GM12878 (cell line): Measurements from ENCODE around the gene ZAR1L. TPM values are rescaled to one million over a fixed set of nuclear protein-coding genes. Genes with fewer than 3 reads are reported as not detected.

ENCODE experiments used
- ATAC-seq: fragments of 200-7000 bp; cut with Tn5 transposase; 3 replicates; pipeline ENCODE4 v1.9.1; 2020; ENCODE audit warnings: mild to moderate bottlenecking, moderate library complexity
- BruUV-seq: library from RNA; stranded (reverse); fragments of 400-500 nt; replicated peaks from 2 replicates; lab custom pipeline; 2021; lab: Mats Ljungman, UMichigan
- CTCF ChIA-PET: fragments of 300-600 bp; sonication (Branson Sonifier 250); formaldehyde crosslinking; extraction: SDS; loops from one replicate; lab custom pipeline; 2021; ENCODE audit warnings: inconsistent platforms; lab: Yijun Ruan, JAX
- POLR2A ChIA-PET: fragments of 350-600 bp; formaldehyde crosslinking; extraction: SDS; loops from one replicate; lab custom pipeline; 2021; ENCODE audit warnings: inconsistent platforms; lab: Charles Lee
- RAD21 ChIA-PET: fragments of 300-600 bp; sonication (Branson Sonifier 250); formaldehyde crosslinking; loops from one replicate; lab custom pipeline; 2023; ENCODE audit warnings: antibody characterized with exemption; ENCODE audit not compliant: unreplicated experiment; lab: Charles Lee
- SMC1A ChIA-PET: fragments of 300-600 bp; sonication (Branson Sonifier 250); formaldehyde crosslinking; loops from one replicate; lab custom pipeline; 2023; ENCODE audit not compliant: unreplicated experiment, uncharacterized antibody; lab: Charles Lee
- DNase-seq: peaks from one replicate; pipeline ENCODE4 v3.0.0-alpha.2; 2011; ENCODE audit warnings: low read depth, low spot score
- FAIRE-seq: peaks from 3 replicates; lab custom pipeline; 2011; peaks lifted over from hg19 to GRCh38; lab: Jason Lieb, UNC
- H2AFZ ChIP-seq: 2 replicates; pipeline ENCODE4 v1.6.0; 2011; ENCODE audit warnings: low read depth, low read length, control low read depth; ENCODE audit not compliant: control insufficient read depth
- H3K27ac ChIP-seq: 2 replicates; pipeline ENCODE4 v1.5.1; 2011; ENCODE audit warnings: control low read depth; ENCODE audit not compliant: control insufficient read depth, insufficient read depth
- H3K27me3 ChIP-seq, 2 experiments: replicated peaks in 1 of 2; 2 replicates each; pipeline versions ENCODE4 v1.6.0 to v1.6.1; 2011; ENCODE audit warnings: low read length in 1 of 2; ENCODE audit not compliant: control insufficient read depth in 2 of 2, insufficient read depth in 2 of 2
- H3K36me3 ChIP-seq, 2 experiments: 2 replicates each; pipeline ENCODE4 v1.5.1; 2011; ENCODE audit warnings: low read length in 1 of 2; ENCODE audit not compliant: control insufficient read depth in 2 of 2, insufficient read depth in 2 of 2
- H3K4me1 ChIP-seq: 2 replicates; pipeline ENCODE4 v1.6.1; 2011; ENCODE audit warnings: mild to moderate bottlenecking, low read length, moderate library complexity, mixed read lengths; ENCODE audit not compliant: control insufficient read depth, insufficient read depth
- H3K4me2 ChIP-seq: 2 replicates; pipeline ENCODE4 v1.6.0; 2011; ENCODE audit warnings: control low read depth; ENCODE audit not compliant: control insufficient read depth, insufficient read depth
- H3K4me3 ChIP-seq: fragments of 200-600 bp; sonication (generic); 2 replicates; pipeline ENCODE4 v1.5.1; 2016
- H3K79me2 ChIP-seq: 2 replicates; pipeline ENCODE4 v1.6.0; 2011; ENCODE audit warnings: low read length; ENCODE audit not compliant: control insufficient read depth, insufficient read depth
- H3K9ac ChIP-seq: 2 replicates; pipeline ENCODE4 v1.8.0; 2011; ENCODE audit warnings: low read length, control low read depth, mixed read lengths; ENCODE audit not compliant: control insufficient read depth, insufficient read depth
- H3K9me3 ChIP-seq: replicated peaks from 3 replicates; pipeline ENCODE4 v1.5.1; 2011; ENCODE audit warnings: mild to moderate bottlenecking, low read length; ENCODE audit not compliant: control insufficient read depth, insufficient read depth
- H4K20me1 ChIP-seq: 2 replicates; pipeline ENCODE4 v1.6.0; 2011; ENCODE audit not compliant: control insufficient read depth, insufficient read depth
- BMI1 ChIP-seq: fragments of 450-650 bp; IDR thresholded peaks from 2 replicates; pipeline ENCODE4 v1.6.1; 2016; ENCODE audit warnings: mild to moderate bottlenecking, moderate library complexity, borderline replicate concordance
- PBX3 ChIP-seq: IDR thresholded peaks from 2 replicates; pipeline ENCODE4 v1.6.1; 2011; ENCODE audit warnings: mild to moderate bottlenecking, low read depth, low read length, moderate library complexity; ENCODE audit not compliant: insufficient replicate concordance
- POU2F2 ChIP-seq: IDR thresholded peaks from 3 replicates; pipeline ENCODE4 v1.6.1; 2011; ENCODE audit warnings: low read depth, mild to moderate bottlenecking, low read length, borderline replicate concordance
- RELB ChIP-seq: fragments of 450-650 bp; IDR thresholded peaks from 2 replicates; pipeline ENCODE4 v1.6.1; 2017; ENCODE audit warnings: low read depth, mild to moderate bottlenecking, moderate library complexity
- ZBTB4 ChIP-seq: fragments of 450-650 bp; formaldehyde crosslinking; IDR thresholded peaks from 2 replicates; pipeline ENCODE4 v1.4.0; 2022; ENCODE audit warnings: mild to moderate bottlenecking, moderate library complexity
- ZNF217 ChIP-seq: fragments of 450-650 bp; IDR thresholded peaks from 2 replicates; pipeline ENCODE4 v1.6.1; 2017; ENCODE audit warnings: antibody characterized with exemption, mild to moderate bottlenecking
- ZSCAN29 ChIP-seq: fragments of 450-650 bp; IDR thresholded peaks from 2 replicates; pipeline ENCODE4 v1.6.1; 2017; ENCODE audit warnings: mild to moderate bottlenecking, moderate library complexity
- WGBS: methylation state at CpG from one replicate; pipeline ENCODE4 v1.1.6; 2016; ENCODE audit warnings: low lambda C conversion rate; ENCODE audit not compliant: insufficient replicate concordance, insufficient coverage; ENCODE audit errors: missing lambda C conversion rate; 5-methylcytosine and 5-hydroxymethylcytosine counted together
- in situ Hi-C: fragments of 300-500 bp; cut with MboI; formaldehyde crosslinking; loops from 9 replicates; pipeline ENCODE4 v1.14.3; 2018; ENCODE audit warnings: mixed read lengths
- intact Hi-C: fragments of 100-400 bp; cut with micrococcal nuclease; formaldehyde crosslinking; loops from one replicate; pipeline ENCODE4 v1.14.2; 2022; ENCODE audit not compliant: unreplicated experiment
- polyA plus RNA-seq, 11 experiments: library from polyadenylated mRNA; depleted of rRNA in 4 of 11; unstranded in 6 of 11; stranded (reverse) in 5 of 11; fragments of >200 nt; fragmentation: Nextera tagmentation in 4 of 11; fragmentation: Illumina TruSeq in 1 of 11; extraction: Ambion mirVana in 4 of 11; extraction: Trizol in 1 of 11; gene quantifications; 1 replicate in 1 of 11; 2 replicates in 10 of 11; pipeline versions ENCODE4 v1.2.1 to v1.2.3, GENCODE V29; 2011 to 2016; ENCODE audit warnings: inconsistent platforms in 2 of 11, missing spikeins in 2 of 11, low read depth in 1 of 11
- total RNA-seq, 4 experiments: library from RNA; depleted of rRNA in 3 of 4; stranded (reverse); fragments of >200 nt in 3 of 4; fragmentation: Illumina TruSeq in 1 of 4; extraction: Trizol in 1 of 4; gene quantifications; 2 replicates each; pipeline versions ENCODE4 v1.2.1 to v1.2.3, GENCODE V29; 2013 to 2021

The ZAR1L gene
- total and polyA plus RNA-seq, 10 of the 15 experiments (the other 5 are each of a cell fraction or from before 2014, with no cell fraction given) = 0.05 to 0.34 (median 0.17) TPM; not detected in 6

GRCh38 chr13:32254916-32255723 is 60.0 kb downstream of the ZAR1L start (continued):
- TF ChIP-seq PBX3 (no peak), ZSCAN29 (no peak), POU2F2 (no peak)
- TF ChIP-seq, all 136 proteins: peak for 0

- Histone ChIP-seq H3K4me2 (no peak overlapping the region), H3K79me2 (no peaks in the 10 kb centered on the region), H3K27me3 (no peaks in the 10 kb centered on the region; a peak in 1 of 4 replicates), H3K9me3 (no peaks in the 10 kb centered on the region), H3K4me3 (no peak overlapping the region), H3K27ac (no peak overlapping the region), H2AFZ (no peak overlapping the region), H3K36me3 (no peaks in the 10 kb centered on the region), H3K4me1 (peaks cover 2% of the 10 kb centered on the region), H4K20me1 (no peaks in the 10 kb centered on the region), H3K9ac (no peak overlapping the region)
- WGBS = 74% methylated on average over 3 of the region's 3 CpGs
- DNase-seq (no peak), ATAC-seq (no peak), FAIRE-seq (no peak)
- BruUV-seq = no TSS peak
- intact Hi-C loops (no loop called here), in situ Hi-C loops (no loop called here)
- RAD21 ChIA-PET = no interaction called here
- SMC1A ChIA-PET = interaction anchor here (0.9 to 1.4 kb wide), 5 partner anchors 8 to 15 kb away, joined by 3 to 5 read pairs (median 4); no protein-coding TSS in a partner anchor
- CTCF ChIA-PET = interaction anchor here (0.9 to 1.1 kb wide), 2 partner anchors 9 to 10 kb away, joined by 3 to 4 read pairs; no protein-coding TSS in a partner anchor
- POLR2A ChIA-PET = no interaction called here
- TF ChIP-seq ZNF217 = no peak
- no peak for TF ChIP-seq BMI1
- TF ChIP-seq ZBTB4 (CRISPR knock-in tag) = no peak
- no peak for TF ChIP-seq RELB
- TF ChIP-seq, all 136 proteins: peak for 0
Observed at GRCh38 chr13:32254416-32254815, 60.7 kb downstream of the ZAR1L start.
